ENCODE data around the gene CAMTA1. TPM values are rescaled to one million over a fixed set of nuclear protein-coding genes. Genes with fewer than 3 reads are reported as not detected.

Gene CAMTA1
- total and polyA plus RNA-seq, 8 donors: 13.0 to 54.2 (median 23.6) TPM

- intact Hi-C loops (cut with DNase I): no loop called here
- Histone ChIP-seq H3K36me3 (no peaks in the 10 kb centered on the region), H3K27ac (no peak overlapping the region), H3K4me1 (no peaks in the 10 kb centered on the region), H3K4me3 (no peak overlapping the region), H3K27me3 (no peaks in the 10 kb centered on the region), H3K9me3 (no peaks in the 10 kb centered on the region)
- 78 to 90% methylated on average over 12 of the region's 12 CpGs for WGBS, 2 donors
- TF ChIP-seq CTCF (IDR thresholded peaks at IDR 0.05): no peak
- DNase-seq (no peak), FAIRE-seq (no peak), ATAC-seq (no peak)
Observed at GRCh38 chr1:7464736-7465135, 679.5 kb downstream of the CAMTA1 start.

DNA sequence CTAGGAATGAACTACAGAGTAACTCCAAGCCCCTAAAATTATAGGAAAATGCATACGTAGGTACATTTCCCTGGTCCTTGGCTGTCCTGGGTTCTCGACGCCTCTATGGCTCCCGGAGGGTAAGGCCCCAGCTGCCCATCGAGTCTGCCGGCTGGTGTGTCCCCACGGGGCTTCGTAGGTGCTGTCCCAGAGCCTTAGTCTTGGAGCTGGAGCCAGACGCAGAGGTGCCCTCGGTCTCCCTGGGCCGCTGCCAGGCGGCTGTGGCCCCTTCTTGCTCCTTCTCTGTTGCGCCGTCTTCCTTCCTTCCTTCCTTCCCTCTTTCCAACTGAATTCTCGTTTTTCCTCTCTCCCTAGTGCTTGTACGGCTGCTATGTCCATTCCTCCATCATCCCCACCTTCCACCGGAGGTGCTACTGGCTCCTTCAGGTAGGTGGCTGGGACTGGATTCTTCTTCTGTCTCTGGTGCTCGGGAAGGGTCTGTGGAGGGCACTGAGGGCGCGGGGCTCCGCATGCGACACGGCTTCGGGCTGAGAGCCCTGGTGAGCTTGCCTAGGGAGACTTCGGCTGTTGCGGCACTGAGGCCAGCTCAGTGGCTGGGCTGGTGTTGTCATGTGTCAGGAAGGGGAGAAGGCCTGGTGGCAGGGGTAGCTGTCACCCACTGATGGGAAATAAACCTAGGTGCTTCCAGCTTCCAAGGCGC lies 682.4 kb downstream of the CAMTA1 start:
- WGBS, 2 donors: 89 to 94% methylated on average over 27 of the region's 27 CpGs

DNA sequence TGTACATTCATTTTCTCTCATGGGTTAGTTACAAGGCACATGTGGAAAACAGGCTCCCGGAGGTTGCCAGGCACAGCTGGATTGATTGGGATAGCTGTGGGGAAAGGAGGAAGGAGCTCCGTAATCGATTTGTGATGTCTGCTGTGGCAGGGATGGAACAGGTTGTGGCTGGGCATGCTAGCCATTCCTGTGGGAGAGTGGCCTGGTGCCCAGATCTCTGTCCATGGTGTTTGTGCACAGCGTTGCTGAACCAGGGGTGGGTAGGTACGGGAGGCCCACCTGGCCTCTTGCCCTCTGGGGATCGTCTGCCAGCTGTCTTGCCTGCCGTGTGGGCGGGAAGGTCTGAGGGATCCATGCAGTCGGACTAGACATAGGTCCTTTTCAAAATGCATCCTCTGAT lies 683.0 kb downstream of the CAMTA1 start:
- Histone ChIP-seq H3K27me3 (no peaks in the 10 kb centered on the region), H3K9me3 (no peaks in the 10 kb centered on the region), H3K36me3 (no peaks in the 10 kb centered on the region), H3K4me3 (no peak overlapping the region), H3K4me1 (no peaks in the 10 kb centered on the region), H3K27ac (no peak overlapping the region)
- FAIRE-seq: no peak
- WGBS, 2 donors: 76 to 82% methylated on average over 9 of the region's 9 CpGs
- intact Hi-C loops (cut with DNase I): no loop called here
- peak in 1 of 6 donors; percentile 34 for DNase-seq
- no peak for TF ChIP-seq CTCF (IDR thresholded peaks at IDR 0.05)
- no peak for ATAC-seq

More for the DNA sequence above, 682.4 kb downstream of the CAMTA1 start:
- intact Hi-C loops (cut with DNase I): no loop called here
- no peak for FAIRE-seq
- DNase-seq: peak in 1 of 6 donors; percentile 23
- H3K36me3 ChIP-seq: no peaks in the 10 kb centered on the region
- H3K9me3 ChIP-seq: no peaks in the 10 kb centered on the region
- no peaks in the 10 kb centered on the region for H3K27me3 ChIP-seq
- TF ChIP-seq CTCF (IDR thresholded peaks at IDR 0.05): no peak
- H3K4me3 ChIP-seq: no peak overlapping the region
- H3K27ac ChIP-seq: no peak overlapping the region
- H3K4me1 ChIP-seq: no peaks in the 10 kb centered on the region
- ATAC-seq: no peak

DNA sequence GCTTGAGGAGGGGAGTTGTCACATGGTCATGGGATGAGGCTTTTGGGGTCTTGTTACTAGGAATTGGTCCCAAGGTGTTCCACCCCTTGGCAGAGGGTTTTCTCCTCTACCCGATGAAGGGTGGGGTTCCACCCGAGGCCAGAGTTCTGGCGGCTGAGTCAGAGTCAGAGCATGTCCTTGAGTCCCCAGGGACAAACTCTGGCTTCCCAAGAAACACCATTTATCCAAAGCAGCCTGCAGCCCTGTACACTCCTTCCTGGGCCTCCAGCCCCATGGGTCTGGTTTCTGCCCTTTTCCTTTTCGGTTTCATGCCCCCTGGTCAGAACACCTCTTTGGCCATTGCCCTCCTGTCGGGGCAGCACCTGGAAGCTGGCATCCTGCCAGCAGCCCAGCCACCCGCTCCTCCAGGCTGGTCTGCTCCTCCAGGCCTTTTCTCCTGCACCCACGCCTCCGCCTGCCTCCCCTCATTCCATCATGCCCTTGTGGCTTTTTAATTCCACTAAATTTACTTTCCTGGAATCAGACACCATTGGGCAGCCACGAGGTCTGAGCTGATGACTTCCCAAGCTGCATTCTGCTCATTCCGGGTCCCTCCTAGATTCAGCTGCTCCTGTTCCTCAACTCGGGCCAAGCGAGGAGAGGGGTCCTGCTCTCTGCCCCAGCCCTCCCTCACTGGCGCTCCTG lies 684.1 kb downstream of the CAMTA1 start:
- Histone ChIP-seq H3K36me3 (no peaks in the 10 kb centered on the region), H3K27ac (no peak overlapping the region), H3K4me3 (no peak overlapping the region), H3K27me3 (no peaks in the 10 kb centered on the region), H3K9me3 (no peaks in the 10 kb centered on the region), H3K4me1 (no peaks in the 10 kb centered on the region)
- ATAC-seq: peak in 1 of 4 donors; percentile 24
- peak in 1 of 6 donors; percentile 46 for DNase-seq
- WGBS, 2 donors: 57 to 60% methylated on average over 13 of the region's 13 CpGs
- FAIRE-seq: no peak
- TF ChIP-seq CTCF (IDR thresholded peaks at IDR 0.05): no peak
- intact Hi-C loops (cut with DNase I): no loop called here
